SK-N-SH treated with all-trans-retinoic acid at 6 μM for 48 hours (cell line): ENCODE data around the gene HSD3B2.

Experiments
- ATAC-seq: fragments of 200-7000 bp; cut with Tn5 transposase; 3 replicates; pipeline ENCODE4 v1.9.1; 2020; ENCODE audit warnings: mild to moderate bottlenecking, moderate library complexity
- BACH2 ChIP-seq: fragments of 250-450 bp; sonication (Bioruptor Pico); IDR thresholded peaks from 2 replicates; pipeline ENCODE4 v1.9.0; 2021; ENCODE audit warnings: mild to moderate bottlenecking, borderline replicate concordance
- CSDC2 ChIP-seq: fragments of 250-450 bp; sonication (Bioruptor Pico); IDR thresholded peaks from 2 replicates; pipeline ENCODE4 v1.5.0; 2020; ENCODE audit warnings: mild to moderate bottlenecking, moderate library complexity
- ESRRG ChIP-seq: fragments of 250-450 bp; sonication (Bioruptor Pico); IDR thresholded peaks from 2 replicates; pipeline ENCODE4 v1.6.1; 2021; ENCODE audit warnings: mild to moderate bottlenecking
- GLIS3 ChIP-seq: fragments of 250-450 bp; sonication (Bioruptor Pico); IDR thresholded peaks from 2 replicates; pipeline ENCODE4 v1.5.0; 2020; ENCODE audit warnings: mild to moderate bottlenecking, moderate library complexity
- ISL1 ChIP-seq: fragments of 250-450 bp; sonication (Bioruptor Pico); IDR thresholded peaks from 2 replicates; pipeline ENCODE4 v2.1.2; 2022; ENCODE audit warnings: mild to moderate bottlenecking, moderate library complexity
- OSR1 ChIP-seq: fragments of 250-450 bp; sonication (Bioruptor Pico); IDR thresholded peaks from 2 replicates; pipeline ENCODE4 v1.8.0; 2022; ENCODE audit warnings: moderate library complexity, mild to moderate bottlenecking, inconsistent platforms
- PATZ1 ChIP-seq: fragments of 250-450 bp; sonication (Bioruptor Pico); IDR thresholded peaks from 2 replicates; pipeline ENCODE4 v1.8.0; 2020; ENCODE audit warnings: mild to moderate bottlenecking, moderate library complexity, borderline replicate concordance
- PPARA ChIP-seq: fragments of 250-450 bp; sonication (Bioruptor Pico); IDR thresholded peaks from 2 replicates; pipeline ENCODE4 v1.5.0; 2020; ENCODE audit warnings: mild to moderate bottlenecking, borderline replicate concordance
- RARB ChIP-seq: fragments of 250-450 bp; sonication (Bioruptor Pico); IDR thresholded peaks from 2 replicates; pipeline ENCODE4 v1.8.0; 2021; ENCODE audit warnings: mild to moderate bottlenecking, moderate library complexity
- SNAI2 ChIP-seq: fragments of 250-450 bp; sonication (Bioruptor Pico); IDR thresholded peaks from 2 replicates; pipeline ENCODE4 v1.5.0; 2020; ENCODE audit warnings: mild to moderate bottlenecking, moderate library complexity
- TCF4 ChIP-seq: fragments of 250-450 bp; sonication (Bioruptor Pico); IDR thresholded peaks from 2 replicates; pipeline ENCODE4 v1.8.0; 2021; ENCODE audit warnings: mild to moderate bottlenecking, moderate library complexity, borderline replicate concordance
- TOX ChIP-seq: fragments of 250-450 bp; sonication (Bioruptor Pico); IDR thresholded peaks from 2 replicates; pipeline ENCODE4 v1.8.0; 2021; ENCODE audit warnings: mild to moderate bottlenecking, moderate library complexity, borderline replicate concordance
- TSHZ2 ChIP-seq: fragments of 250-450 bp; sonication (Bioruptor Pico); IDR thresholded peaks from 2 replicates; pipeline ENCODE4 v1.5.0; 2020; ENCODE audit warnings: mild to moderate bottlenecking, moderate library complexity
- ZC3H10 ChIP-seq: fragments of 250-450 bp; sonication (Bioruptor Pico); IDR thresholded peaks from 2 replicates; pipeline ENCODE4 v1.5.1; 2021; ENCODE audit warnings: mild to moderate bottlenecking, moderate library complexity
- ZFP3 ChIP-seq: fragments of 250-450 bp; sonication (Bioruptor Pico); IDR thresholded peaks from 2 replicates; pipeline ENCODE4 v1.5.0; 2020; ENCODE audit warnings: mild to moderate bottlenecking, moderate library complexity
- ZFP30 ChIP-seq: fragments of 450-650 bp; formaldehyde crosslinking; IDR thresholded peaks from 2 replicates; pipeline ENCODE4 v1.5.0; 2022; ENCODE audit warnings: mild to moderate bottlenecking, moderate library complexity
- ZNF565 ChIP-seq: fragments of 450-650 bp; formaldehyde crosslinking; conservative IDR thresholded peaks from 2 replicates; pipeline ENCODE4 v1.5.0; 2020; ENCODE audit warnings: low read depth, mild to moderate bottlenecking, moderate library complexity
- ZNF70 ChIP-seq: fragments of 450-650 bp; formaldehyde crosslinking; IDR thresholded peaks from 2 replicates; pipeline ENCODE4 v1.5.0; 2020; ENCODE audit warnings: mild to moderate bottlenecking, moderate library complexity
- ZNF8 ChIP-seq: fragments of 450-650 bp; formaldehyde crosslinking; IDR thresholded peaks from 2 replicates; pipeline ENCODE4 v1.5.0; 2020; ENCODE audit warnings: mild to moderate bottlenecking, moderate library complexity
- TF ChIP-seq, protein P1 (sequence below): fragments of 250-450 bp; sonication (Bioruptor Pico); IDR thresholded peaks from 2 replicates; pipeline ENCODE4 v1.5.1; 2021; ENCODE audit warnings: mild to moderate bottlenecking, moderate library complexity
- TF ChIP-seq, protein P2 (sequence below): fragments of 250-450 bp; sonication (Bioruptor Pico); IDR thresholded peaks from 2 replicates; pipeline ENCODE4 v1.5.1; 2020; ENCODE audit warnings: low read depth, mild to moderate bottlenecking, moderate library complexity
- TF ChIP-seq, protein P3 (sequence below): fragments of 250-450 bp; sonication (Bioruptor Pico); IDR thresholded peaks from 2 replicates; pipeline ENCODE4 v1.8.0; 2021; ENCODE audit warnings: low read depth, mild to moderate bottlenecking, moderate library complexity, borderline replicate concordance

The HSD3B2 gene

DNA sequence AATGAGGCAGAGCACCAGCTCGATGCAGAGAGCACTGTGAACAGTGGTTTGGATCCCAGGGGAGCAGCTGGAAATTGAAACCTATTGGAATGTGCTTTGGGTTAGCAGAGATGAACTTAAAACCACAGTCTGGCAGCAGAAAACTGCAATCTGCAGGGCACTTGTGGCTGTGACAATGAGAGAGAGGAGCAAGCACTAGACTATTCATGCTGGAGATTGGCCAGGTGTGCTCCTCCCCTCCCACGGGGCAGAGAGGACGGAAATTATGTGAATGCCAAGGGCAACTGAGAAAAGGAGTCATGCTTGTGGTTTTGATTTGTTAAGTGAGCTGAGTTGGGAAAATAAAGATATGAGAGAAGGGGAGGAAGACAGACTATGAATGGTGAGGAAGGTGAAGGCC, 38.1 kb downstream of the HSD3B2 start (continued):
- TF ChIP-seq, protein P1, sequence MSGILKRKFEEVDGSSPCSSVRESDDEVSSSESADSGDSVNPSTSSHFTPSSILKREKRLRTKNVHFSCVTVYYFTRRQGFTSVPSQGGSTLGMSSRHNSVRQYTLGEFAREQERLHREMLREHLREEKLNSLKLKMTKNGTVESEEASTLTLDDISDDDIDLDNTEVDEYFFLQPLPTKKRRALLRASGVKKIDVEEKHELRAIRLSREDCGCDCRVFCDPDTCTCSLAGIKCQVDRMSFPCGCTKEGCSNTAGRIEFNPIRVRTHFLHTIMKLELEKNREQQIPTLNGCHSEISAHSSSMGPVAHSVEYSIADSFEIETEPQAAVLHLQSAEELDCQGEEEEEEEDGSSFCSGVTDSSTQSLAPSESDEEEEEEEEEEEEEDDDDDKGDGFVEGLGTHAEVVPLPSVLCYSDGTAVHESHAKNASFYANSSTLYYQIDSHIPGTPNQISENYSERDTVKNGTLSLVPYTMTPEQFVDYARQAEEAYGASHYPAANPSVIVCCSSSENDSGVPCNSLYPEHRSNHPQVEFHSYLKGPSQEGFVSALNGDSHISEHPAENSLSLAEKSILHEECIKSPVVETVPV = no peak
- TF ChIP-seq CSDC2 (CRISPR knock-in tag) (no peak), ISL1 (CRISPR knock-in tag) (no peak), RARB (no peak), ZFP3 (CRISPR knock-in tag) (no peak), PATZ1 (CRISPR knock-in tag) (no peak), SNAI2 (CRISPR knock-in tag) (no peak)

DNA sequence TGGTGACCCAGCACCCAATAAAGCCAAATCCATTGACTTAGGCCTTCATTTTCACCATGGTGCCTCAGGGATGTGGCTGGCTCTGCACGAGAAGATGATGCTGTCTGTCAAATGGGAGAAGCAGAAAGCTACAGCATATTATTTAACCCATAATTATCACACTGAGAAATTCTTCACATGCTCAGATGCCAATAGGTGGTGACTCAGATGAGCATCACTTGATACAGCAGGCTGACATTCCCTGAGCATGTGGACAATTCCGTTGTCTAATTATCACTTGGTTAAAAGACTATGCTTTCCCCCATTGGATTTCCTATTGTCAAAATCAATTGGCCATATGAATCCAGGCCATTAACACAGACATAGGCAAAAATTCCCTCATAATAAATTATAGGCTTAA, 48.0 kb downstream of the HSD3B2 start:
- no peak for ATAC-seq
- TF ChIP-seq ZC3H10 (CRISPR knock-in tag) (no peak), TOX (no peak), BACH2 (CRISPR knock-in tag) (no peak), TCF4 (CRISPR knock-in tag) (no peak), ZNF70 (CRISPR knock-in tag) (no peak), ISL1 (CRISPR knock-in tag) (no peak), SNAI2 (CRISPR knock-in tag) (no peak), ESRRG (CRISPR knock-in tag) (no peak), ZNF8 (CRISPR knock-in tag) (no peak), PATZ1 (CRISPR knock-in tag) (no peak), TSHZ2 (CRISPR knock-in tag) (no peak), ZNF565 (CRISPR knock-in tag) (no peak), ZFP3 (CRISPR knock-in tag) (no peak), GLIS3 (no peak), PPARA (CRISPR knock-in tag) (no peak)
- TF ChIP-seq, protein P2, sequence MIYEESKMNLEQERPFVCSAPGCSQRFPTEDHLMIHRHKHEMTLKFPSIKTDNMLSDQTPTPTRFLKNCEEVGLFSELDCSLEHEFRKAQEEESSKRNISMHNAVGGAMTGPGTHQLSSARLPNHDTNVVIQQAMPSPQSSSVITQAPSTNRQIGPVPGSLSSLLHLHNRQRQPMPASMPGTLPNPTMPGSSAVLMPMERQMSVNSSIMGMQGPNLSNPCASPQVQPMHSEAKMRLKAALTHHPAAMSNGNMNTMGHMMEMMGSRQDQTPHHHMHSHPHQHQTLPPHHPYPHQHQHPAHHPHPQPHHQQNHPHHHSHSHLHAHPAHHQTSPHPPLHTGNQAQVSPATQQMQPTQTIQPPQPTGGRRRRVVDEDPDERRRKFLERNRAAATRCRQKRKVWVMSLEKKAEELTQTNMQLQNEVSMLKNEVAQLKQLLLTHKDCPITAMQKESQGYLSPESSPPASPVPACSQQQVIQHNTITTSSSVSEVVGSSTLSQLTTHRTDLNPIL = no peak
- TF ChIP-seq, protein P1 = no peak

DNA sequence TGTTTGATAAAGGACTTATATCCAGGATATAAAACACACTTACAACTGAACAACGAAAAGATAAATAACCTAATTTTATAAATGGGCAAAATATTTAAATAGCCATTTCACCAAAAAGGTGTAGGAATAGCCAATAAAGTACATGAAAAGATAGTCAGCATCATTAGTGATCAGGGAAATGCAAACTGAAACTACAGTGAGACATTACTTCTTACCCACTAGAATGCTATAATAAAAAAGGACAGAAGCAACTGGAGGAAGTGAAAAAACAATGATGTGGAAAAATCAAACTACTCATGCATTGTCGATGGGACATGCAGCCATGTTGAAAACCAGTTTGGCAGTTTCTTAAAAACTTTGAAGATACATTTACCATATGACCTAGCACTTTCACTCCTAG, 48.6 kb downstream of the HSD3B2 start:
- TF ChIP-seq ZFP3 (CRISPR knock-in tag) (no peak), ZC3H10 (CRISPR knock-in tag) (no peak), OSR1 (CRISPR knock-in tag) (no peak), ZFP30 (CRISPR knock-in tag) (no peak), ISL1 (CRISPR knock-in tag) (no peak), ZNF565 (CRISPR knock-in tag) (no peak), ESRRG (CRISPR knock-in tag) (no peak), PPARA (CRISPR knock-in tag) (no peak), SNAI2 (CRISPR knock-in tag) (no peak), ZNF8 (CRISPR knock-in tag) (no peak)
- TF ChIP-seq, protein P3, sequence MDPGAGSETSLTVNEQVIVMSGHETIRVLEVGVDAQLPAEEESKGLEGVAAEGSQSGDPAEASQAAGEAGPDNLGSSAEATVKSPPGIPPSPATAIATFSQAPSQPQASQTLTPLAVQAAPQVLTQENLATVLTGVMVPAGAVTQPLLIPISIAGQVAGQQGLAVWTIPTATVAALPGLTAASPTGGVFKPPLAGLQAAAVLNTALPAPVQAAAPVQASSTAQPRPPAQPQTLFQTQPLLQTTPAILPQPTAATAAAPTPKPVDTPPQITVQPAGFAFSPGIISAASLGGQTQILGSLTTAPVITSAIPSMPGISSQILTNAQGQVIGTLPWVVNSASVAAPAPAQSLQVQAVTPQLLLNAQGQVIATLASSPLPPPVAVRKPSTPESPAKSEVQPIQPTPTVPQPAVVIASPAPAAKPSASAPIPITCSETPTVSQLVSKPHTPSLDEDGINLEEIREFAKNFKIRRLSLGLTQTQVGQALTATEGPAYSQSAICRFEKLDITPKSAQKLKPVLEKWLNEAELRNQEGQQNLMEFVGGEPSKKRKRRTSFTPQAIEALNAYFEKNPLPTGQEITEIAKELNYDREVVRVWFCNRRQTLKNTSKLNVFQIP (CRISPR knock-in tag) = no peak
- TF ChIP-seq, protein P2 = no peak
- TF ChIP-seq, protein P1 = no peak
- ATAC-seq = no peak
